H9 (cell line): ENCODE results near the gene GRK4. TPM values are rescaled to one million over a fixed set of nuclear protein-coding genes. Genes with fewer than 3 reads are reported as not detected.

Experiments used
- DNase-seq: peaks from one replicate; pipeline ENCODE4 v3.0.0-alpha.2; 2017
- H2AFZ ChIP-seq: one replicate; pipeline ENCODE4 v1.6.1; 2013; ENCODE audit warnings: mild to moderate bottlenecking, low read length, control low read depth, moderate library complexity
- H2AK5ac ChIP-seq: 2 replicates; pipeline ENCODE4 v1.6.1; 2013; ENCODE audit warnings: low read length, control low read depth, mixed read lengths; ENCODE audit not compliant: insufficient read length
- H2BK120ac ChIP-seq: one replicate; pipeline ENCODE4 v1.6.1; 2013; ENCODE audit warnings: low read depth, mild to moderate bottlenecking, low read length, control low read depth, inconsistent platforms; ENCODE audit not compliant: poor library complexity, severe bottlenecking
- H2BK12ac ChIP-seq: 2 replicates; pipeline ENCODE4 v1.6.1; 2013; ENCODE audit warnings: low read length, control low read depth, mixed read lengths, low read depth; ENCODE audit not compliant: insufficient read length
- H2BK15ac ChIP-seq: 2 replicates; pipeline ENCODE4 v1.6.1; 2013; ENCODE audit warnings: low read depth, low read length, control low read depth
- H2BK20ac ChIP-seq: one replicate; pipeline ENCODE4 v1.6.1; 2013; ENCODE audit warnings: low read depth, mild to moderate bottlenecking, low read length, control low read depth, inconsistent platforms; ENCODE audit not compliant: poor library complexity, severe bottlenecking
- H2BK5ac ChIP-seq: 2 replicates; pipeline ENCODE4 v1.6.1; 2013; ENCODE audit warnings: low read length, control low read depth, mixed read lengths; ENCODE audit not compliant: insufficient read length
- H3K14ac ChIP-seq: 2 replicates; pipeline ENCODE4 v1.6.1; 2013; ENCODE audit warnings: low read length, control low read depth; ENCODE audit not compliant: insufficient read depth
- H3K18ac ChIP-seq: 2 replicates; pipeline ENCODE4 v1.6.1; 2013; ENCODE audit warnings: low read depth, mild to moderate bottlenecking, mixed read lengths, low read length, control low read depth; ENCODE audit not compliant: insufficient read length
- H3K23ac ChIP-seq: 2 replicates; pipeline ENCODE4 v1.6.1; 2013; ENCODE audit warnings: low read length, control low read depth, mixed read lengths, low read depth; ENCODE audit not compliant: insufficient read length
- H3K23me2 ChIP-seq: 2 replicates; pipeline ENCODE4 v1.6.1; 2013; ENCODE audit warnings: low read depth, mild to moderate bottlenecking, mixed read lengths, low read length, control low read depth; ENCODE audit not compliant: insufficient read length, poor library complexity, severe bottlenecking
- H3K27ac ChIP-seq: 2 replicates; pipeline ENCODE4 v1.5.1; 2013; ENCODE audit warnings: low read length, control low read depth, mixed read lengths, low read depth; ENCODE audit not compliant: insufficient read length
- H3K27me3 ChIP-seq: 2 replicates; pipeline ENCODE4 v1.6.1; 2013; ENCODE audit warnings: low read length, control low read depth, inconsistent platforms; ENCODE audit not compliant: insufficient read depth
- H3K4ac ChIP-seq: 2 replicates; pipeline ENCODE4 v1.6.1; 2013; ENCODE audit warnings: low read depth, mild to moderate bottlenecking, control low read depth, inconsistent platforms, low read length, moderate library complexity
- H3K4me1 ChIP-seq: 2 replicates; pipeline ENCODE4 v1.6.1; 2013; ENCODE audit warnings: low read length, control low read depth, inconsistent platforms; ENCODE audit not compliant: insufficient read depth
- H3K4me2 ChIP-seq: 2 replicates; pipeline ENCODE4 v1.6.1; 2013; ENCODE audit warnings: low read length, control low read depth, mixed read lengths; ENCODE audit not compliant: insufficient read length, insufficient read depth
- H3K56ac ChIP-seq: 2 replicates; pipeline ENCODE4 v1.6.1; 2013; ENCODE audit warnings: low read depth, mild to moderate bottlenecking, mixed read lengths, low read length, control low read depth; ENCODE audit not compliant: insufficient read length
- H3K79me1 ChIP-seq: 2 replicates; pipeline ENCODE4 v1.6.1; 2013; ENCODE audit warnings: low read depth, mild to moderate bottlenecking, moderate library complexity, low read length, control low read depth, inconsistent platforms; ENCODE audit not compliant: insufficient read depth, poor library complexity, severe bottlenecking
- H3K79me2 ChIP-seq: 2 replicates; pipeline ENCODE4 v1.6.1; 2013; ENCODE audit warnings: low read length, control low read depth, inconsistent platforms; ENCODE audit not compliant: insufficient read depth
- H3K9ac ChIP-seq: 2 replicates; pipeline ENCODE4 v1.6.1; 2013; ENCODE audit warnings: low read length, control low read depth, mixed read lengths; ENCODE audit not compliant: insufficient read length; ENCODE audit errors: extremely low read depth
- H3K9me3 ChIP-seq: one replicate; pipeline ENCODE4 v1.6.1; 2013; ENCODE audit warnings: low read depth, low read length, inconsistent platforms; ENCODE audit not compliant: control insufficient read depth
- H3T11ph ChIP-seq: one replicate; pipeline ENCODE4 v1.6.1; 2013; ENCODE audit warnings: mild to moderate bottlenecking, low read length, control low read depth, inconsistent platforms
- H4K20me1 ChIP-seq: one replicate; pipeline ENCODE4 v1.6.1; 2013; ENCODE audit not compliant: control insufficient read depth, insufficient read length, insufficient read depth
- H4K5ac ChIP-seq: 2 replicates; pipeline ENCODE4 v1.6.1; 2013; ENCODE audit warnings: low read depth, mild to moderate bottlenecking, mixed read lengths, low read length, control low read depth; ENCODE audit not compliant: insufficient read length
- H4K8ac ChIP-seq: replicated peaks from 2 replicates; pipeline ENCODE4 v1.6.1; 2013; ENCODE audit warnings: low read length, control low read depth, mixed read lengths, low read depth; ENCODE audit not compliant: insufficient read length
- H4K91ac ChIP-seq: 2 replicates; pipeline ENCODE4 v1.6.1; 2013; ENCODE audit warnings: low read depth, mild to moderate bottlenecking, moderate library complexity, mixed read lengths, low read length, control low read depth; ENCODE audit not compliant: insufficient read length
- H3K27ac Mint-ChIP-seq, 3 experiments: 2 replicates in 2 of 3; 3 replicates in 1 of 3; pipeline ENCODE4 v1.8.0; 2020 to 2021; ENCODE audit warnings: mixed read lengths in 3 of 3, mild to moderate bottlenecking in 1 of 3, moderate library complexity in 1 of 3
- H3K27me3 Mint-ChIP-seq: 2 replicates; pipeline ENCODE4 v1.8.0; 2021; ENCODE audit warnings: low read depth, mild to moderate bottlenecking, moderate library complexity, mixed read lengths
- H3K36me3 Mint-ChIP-seq, 3 experiments: 2 replicates in 2 of 3; 3 replicates in 1 of 3; pipeline ENCODE4 v1.8.0; 2020 to 2021; ENCODE audit warnings: low read depth in 3 of 3, mixed read lengths in 3 of 3; ENCODE audit not compliant: insufficient read depth in 1 of 3
- H3K4me1 Mint-ChIP-seq, 2 experiments: 2 replicates each; pipeline ENCODE4 v1.8.0; 2020; ENCODE audit warnings: mixed read lengths in 2 of 2
- H3K4me3 Mint-ChIP-seq, 2 experiments: 2 replicates in 1 of 2; 3 replicates in 1 of 2; pipeline ENCODE4 v1.8.0; 2020 to 2021; ENCODE audit warnings: mild to moderate bottlenecking in 2 of 2, mixed read lengths in 2 of 2, moderate library complexity in 1 of 2
- H3K9me3 Mint-ChIP-seq, 2 experiments: 2 replicates in 1 of 2; 3 replicates in 1 of 2; pipeline ENCODE4 v1.8.0; 2020; ENCODE audit warnings: mild to moderate bottlenecking in 2 of 2, mixed read lengths in 2 of 2, moderate library complexity in 1 of 2
- CTCF ChIP-seq: fragments of 200-600 bp; sonication (generic); conservative IDR thresholded peaks from 3 replicates; pipeline ENCODE4 v1.8.0; 2021; ENCODE audit warnings: antibody characterized with exemption, mild to moderate bottlenecking
- WGBS: extraction: QIAGEN DNeasy Blood & Tissue Kit; methylation state at CpG from one replicate; pipeline ENCODE4 v1.1.7; 2013; ENCODE audit warnings: missing lambda C conversion rate, low lambda C conversion rate, mixed read lengths; ENCODE audit not compliant: insufficient read length; ENCODE audit errors: extremely low coverage; 5-methylcytosine and 5-hydroxymethylcytosine counted together
- total RNA-seq: library from RNA; stranded (reverse); gene quantifications from 2 replicates; pipeline ENCODE4 v1.2.1, GENCODE V29; 2021

The GRK4 gene
- total RNA-seq, 1 experiment from 2014 or later = 4.8 TPM

GRCh38 chr4:3087115-3087797, 123.9 kb downstream of the GRK4 start:
- no peak overlapping the region for H2BK5ac ChIP-seq
- H2AFZ ChIP-seq = no peak overlapping the region
- no peaks in the 10 kb centered on the region for H3K4me1 ChIP-seq
- TF ChIP-seq CTCF = no peak
- no peak overlapping the region for H2AK5ac ChIP-seq
- Mint-ChIP-seq H3K4me3 (no peak overlapping the region), H3K27ac (no peak overlapping the region), H3K36me3 (peaks cover 14 to 41% (median 35%) of the 10 kb centered on the region in 3 experiments), H3K9me3 (no peaks in the 10 kb centered on the region), H3K4me1 (no peaks in the 10 kb centered on the region), H3K27me3 (no peaks in the 10 kb centered on the region)
- H3K14ac ChIP-seq = no peak overlapping the region
- no peak overlapping the region for H3K4ac ChIP-seq
- H2BK15ac ChIP-seq = no peak overlapping the region
- H4K5ac ChIP-seq = no peak overlapping the region
- H3K23me2 ChIP-seq = no peaks in the 10 kb centered on the region
- no peaks in the 10 kb centered on the region for H3K79me1 ChIP-seq
- H4K20me1 ChIP-seq = no peaks in the 10 kb centered on the region
- WGBS = no CpG with 5 or more reads among the region's 4 CpGs
- H3K56ac ChIP-seq = no peak overlapping the region
- no peak overlapping the region for H2BK20ac ChIP-seq
- DNase-seq = no peak
- H3K9ac ChIP-seq = no peak overlapping the region
- H3K23ac ChIP-seq = no peak overlapping the region
- H3K9me3 ChIP-seq = no peaks in the 10 kb centered on the region
- H4K8ac ChIP-seq = no peak overlapping the region
- no peak overlapping the region for H4K91ac ChIP-seq
- no peak overlapping the region for H2BK120ac ChIP-seq
- H2BK12ac ChIP-seq = no peak overlapping the region
- no peak overlapping the region for H3K18ac ChIP-seq
- H3K27ac ChIP-seq = no peak overlapping the region
- no peak overlapping the region for H3K4me2 ChIP-seq
- no peak overlapping the region for H3T11ph ChIP-seq
- H3K79me2 ChIP-seq = peaks cover 8% of the 10 kb centered on the region; the same call in 1 of the 2 replicates
- no peaks in the 10 kb centered on the region for H3K27me3 ChIP-seq

Other genes starting within 250 kb of the GRK4 start
- 42.2 and 44.7 TPM in 2 replicates for gene TNIP2, start 207.2 kb upstream of the GRK4 start, total RNA-seq
- 34.1 and 37.6 TPM in 2 replicates for gene SH3BP2, start 170.5 kb upstream of the GRK4 start, total RNA-seq
- 163 and 166 TPM in 2 replicates for gene ADD1, start 119.7 kb upstream of the GRK4 start, total RNA-seq
- gene NOP14, start 165 bp upstream of the GRK4 start, total RNA-seq = 50.1 and 50.3 TPM in 2 replicates
- gene HTT-AS, start 111.0 kb downstream of the GRK4 start, total RNA-seq = not detected in 2 replicates
- gene HTT, start 111.1 kb downstream of the GRK4 start, total RNA-seq = 60.9 and 64.4 TPM in 2 replicates